Stimulated activated naive CD4-positive, alpha-beta T cell (primary cell): ENCODE results near the gene CHADL.

Experiments used
- DNase-seq, 6 experiments: peaks; one replicate each; lab custom pipeline; 2025; lab: John Stamatoyannopoulos, UW

The CHADL gene

GRCh38 chr22:41256254-41257253 is 15.8 kb upstream of the CHADL start:
- no peak for DNase-seq

GRCh38 chr22:41254230-41254629 is 13.5 kb upstream of the CHADL start:
- no peak for DNase-seq

DNA sequence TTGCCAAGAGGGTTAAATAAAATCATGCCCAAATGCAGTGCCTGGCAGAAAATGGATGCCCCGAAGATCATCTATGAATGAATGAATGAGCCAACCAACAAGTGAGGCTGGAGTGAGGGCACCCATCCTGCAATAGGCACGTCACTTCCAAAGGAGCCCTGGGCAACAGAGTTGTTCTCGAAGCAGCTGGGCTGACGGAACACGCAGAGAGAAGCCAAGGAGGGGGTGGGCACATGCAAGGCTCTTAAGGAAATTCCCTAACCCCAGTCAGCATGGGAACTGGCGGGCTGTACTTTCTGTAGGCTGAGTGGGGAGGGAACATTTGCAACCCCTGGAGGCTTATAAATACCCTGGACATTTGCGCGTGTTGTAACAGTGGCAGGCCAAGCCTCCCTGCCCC is 11.6 kb upstream of the CHADL start:
- no peak for DNase-seq

DNA sequence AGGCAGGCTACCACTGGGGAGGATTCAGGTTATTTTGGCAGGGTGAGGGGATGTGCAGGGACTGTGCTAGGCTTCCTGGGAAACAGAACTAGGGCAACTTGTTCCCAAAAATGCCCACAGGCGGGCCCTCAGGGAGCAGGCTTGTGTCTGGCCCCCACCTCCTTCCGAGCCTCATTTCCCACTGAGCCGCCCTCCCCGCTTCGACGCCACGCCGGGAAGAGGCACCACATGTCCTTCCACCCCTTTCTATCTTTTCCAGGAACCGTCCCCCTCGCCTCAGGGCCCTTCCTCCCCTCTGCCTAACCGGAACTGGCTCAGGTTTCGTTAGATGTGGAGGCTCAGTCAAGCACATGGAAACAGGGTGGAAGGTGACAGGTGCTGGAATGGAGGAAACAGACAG is 9.4 kb upstream of the CHADL start:
- DNase-seq = no peak

DNA sequence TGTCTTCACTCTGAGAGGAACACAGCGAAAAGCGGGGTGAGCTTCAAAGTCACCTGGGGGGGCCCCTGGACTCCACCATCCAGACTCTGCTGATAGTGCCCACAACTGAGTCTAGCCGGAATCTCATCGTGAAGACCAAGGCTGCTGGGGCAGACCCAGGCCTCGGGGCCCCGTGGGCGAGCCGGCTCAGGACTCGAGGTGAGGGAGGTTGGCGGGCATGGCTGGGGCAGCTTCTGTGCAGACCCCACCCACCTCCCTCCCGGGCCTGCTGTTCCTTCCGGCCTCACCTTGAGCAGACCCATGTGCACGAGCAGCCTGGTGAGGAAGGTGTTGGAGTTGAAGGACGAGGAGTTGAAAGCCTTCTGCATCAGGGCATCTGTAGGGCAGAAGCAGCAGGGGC is 8.7 kb upstream of the CHADL start:
- no peak for DNase-seq

GRCh38 chr22:41248758-41249157 is 8.0 kb upstream of the CHADL start:
- DNase-seq = no peak

GRCh38 chr22:41248314-41248713 is 7.6 kb upstream of the CHADL start:
- DNase-seq = no peak

DNA sequence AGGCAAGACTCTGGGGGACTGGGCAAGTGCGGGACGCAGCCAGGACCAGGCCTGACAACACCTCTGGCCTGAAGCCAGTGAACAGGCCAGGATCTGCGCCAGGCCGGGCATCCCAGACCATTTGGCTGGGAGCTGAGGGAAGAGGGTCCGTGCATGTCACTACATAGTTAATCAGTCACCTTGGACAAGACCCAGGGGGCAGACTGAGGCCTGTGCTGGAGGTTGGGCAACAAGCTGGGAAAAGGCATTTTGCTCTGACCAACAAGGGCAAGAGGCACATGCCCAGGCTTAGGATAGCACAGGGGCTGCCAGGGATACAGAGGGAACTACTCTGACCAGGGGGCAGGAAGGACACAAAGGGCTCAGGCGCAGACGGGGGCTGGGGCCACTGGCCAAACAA is 7.0 kb upstream of the CHADL start:
- DNase-seq = no peak

DNA sequence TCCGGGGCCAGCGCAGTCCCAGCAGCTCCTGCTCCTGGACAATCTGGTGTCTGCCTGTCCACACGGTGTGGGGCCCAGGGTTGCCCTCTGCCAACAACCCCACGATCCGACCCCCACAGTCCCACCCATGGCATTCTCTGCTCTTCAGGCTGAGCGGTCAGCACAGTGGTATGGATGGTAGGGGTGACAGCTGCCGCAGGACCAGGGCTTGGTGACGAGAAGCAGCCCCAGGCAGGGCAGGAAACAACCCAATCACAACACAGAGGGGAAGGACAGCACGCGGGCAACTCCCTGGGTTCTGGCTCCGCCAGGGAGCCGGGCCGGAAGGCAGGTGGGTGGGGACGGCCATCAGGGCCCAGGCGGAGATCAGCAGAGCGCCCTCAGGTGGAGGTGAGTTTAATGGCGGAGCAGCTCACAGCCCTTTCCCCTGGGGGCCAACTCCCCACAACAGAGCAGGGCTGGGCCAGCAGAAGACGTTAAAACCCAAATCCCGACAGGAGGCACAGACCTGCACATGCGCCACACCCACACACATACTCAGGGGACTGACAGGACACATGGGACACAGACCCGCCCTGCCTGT is 5.3 kb upstream of the CHADL start:
- no peak for DNase-seq

DNA sequence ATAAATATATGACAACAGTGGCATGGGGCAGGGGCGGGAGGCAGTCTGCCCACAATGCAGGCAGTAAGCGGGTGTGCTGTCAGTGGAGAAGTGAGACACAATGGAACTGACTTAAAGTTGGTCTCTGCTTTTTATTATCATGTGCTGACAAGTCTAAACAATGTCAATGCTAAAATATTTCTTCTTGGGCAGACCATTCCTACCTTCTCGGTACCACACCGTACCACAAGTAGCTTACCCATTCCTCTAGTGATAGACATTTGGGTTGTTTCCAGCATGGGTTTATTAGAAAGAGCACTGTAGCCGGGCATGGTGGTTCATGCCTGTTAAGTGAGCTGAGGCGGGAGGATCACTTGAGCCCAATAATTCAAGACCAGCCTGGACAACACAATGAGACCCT is 2.6 kb upstream of the CHADL start:
- no peak for DNase-seq

DNA sequence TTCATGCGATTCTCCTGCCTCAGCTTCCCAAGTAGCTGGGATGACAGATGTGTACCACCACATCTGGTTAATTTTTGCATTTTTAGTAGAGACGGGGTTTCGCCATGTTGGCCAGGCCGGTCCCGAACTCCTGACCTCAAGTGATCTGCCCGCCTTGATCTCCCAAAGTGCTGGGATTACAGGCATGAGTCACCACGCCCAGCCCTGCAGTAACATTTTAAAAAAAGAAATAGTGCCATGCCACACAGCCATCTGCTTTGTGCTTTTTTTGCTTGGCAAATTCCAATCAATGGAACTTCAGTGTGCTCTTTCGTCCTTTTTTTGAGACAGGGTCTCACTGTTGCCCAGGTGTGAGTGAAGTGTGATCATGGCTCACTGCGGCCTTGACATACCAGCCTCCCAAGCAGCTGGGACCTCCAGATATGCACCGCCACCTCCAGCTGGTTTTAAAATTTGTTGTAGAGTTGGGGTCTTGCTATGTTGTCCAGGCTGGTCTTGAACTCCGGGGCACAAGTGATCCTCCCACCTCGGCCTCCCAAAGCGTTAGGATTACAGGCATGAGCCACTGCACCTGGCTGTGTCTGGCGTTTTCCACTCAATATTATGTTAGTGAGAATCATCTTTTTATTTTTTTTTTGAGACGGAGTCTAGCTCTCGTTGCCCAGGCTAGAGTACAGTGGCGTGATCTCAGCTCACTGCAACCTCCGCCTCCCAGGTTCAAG is 1.8 kb upstream of the CHADL start:
- no peak for DNase-seq

GRCh38 chr22:41241133-41241676 is 474 bp upstream of the CHADL start:
- no peak for DNase-seq

- DNase-seq = no peak
These were observed 1.1 kb downstream of the CHADL start for GRCh38 chr22:41239443-41240128.

- no peak for DNase-seq
These were observed 1.9 kb downstream of the CHADL start for GRCh38 chr22:41238570-41239442.

DNA sequence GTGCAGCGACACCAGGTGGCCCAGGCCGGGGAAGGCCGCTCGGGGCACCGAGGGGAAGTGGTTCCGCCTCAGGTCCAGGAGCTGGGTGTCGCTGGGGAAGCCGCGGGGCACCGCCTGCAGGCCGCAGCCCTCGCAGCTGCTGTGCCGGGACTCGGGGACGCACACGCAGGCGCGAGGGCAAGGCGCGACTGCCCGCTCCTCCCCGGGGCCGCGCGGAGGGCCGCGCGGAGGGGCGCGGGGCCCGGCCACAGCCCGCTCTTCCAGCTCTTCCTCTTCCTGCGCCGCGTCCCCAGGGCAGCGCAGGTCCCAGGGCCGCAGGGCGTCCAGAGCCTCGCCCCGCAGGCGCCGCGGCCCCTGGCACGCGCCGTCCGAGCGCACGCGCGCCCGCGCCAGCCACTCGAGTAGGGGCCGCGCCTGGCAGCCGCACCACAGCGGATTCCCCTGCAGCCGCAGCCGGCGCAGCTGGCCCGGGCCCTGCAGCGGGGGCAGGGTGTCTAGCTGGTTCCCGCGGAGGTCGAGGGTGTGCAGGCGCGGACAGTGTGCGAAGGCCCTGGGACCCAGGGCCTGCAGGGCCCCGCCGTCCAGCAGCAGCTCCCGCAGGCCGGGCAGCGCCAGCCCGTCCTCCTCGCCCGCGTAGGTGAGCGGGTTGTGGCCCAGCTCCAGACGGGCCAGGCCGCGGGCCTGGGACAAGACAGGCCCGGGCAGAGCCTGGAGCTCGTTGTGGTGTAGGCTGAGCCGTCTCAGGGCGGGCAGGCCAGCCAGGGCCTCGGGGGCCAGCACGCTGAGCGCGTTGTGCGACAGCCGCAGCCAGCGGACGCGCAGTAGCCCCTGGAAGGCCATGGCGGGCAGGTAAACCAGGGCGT is 2.8 kb downstream of the CHADL start:
- DNase-seq = peak; percentile 70 to 86 (median 75)

DNA sequence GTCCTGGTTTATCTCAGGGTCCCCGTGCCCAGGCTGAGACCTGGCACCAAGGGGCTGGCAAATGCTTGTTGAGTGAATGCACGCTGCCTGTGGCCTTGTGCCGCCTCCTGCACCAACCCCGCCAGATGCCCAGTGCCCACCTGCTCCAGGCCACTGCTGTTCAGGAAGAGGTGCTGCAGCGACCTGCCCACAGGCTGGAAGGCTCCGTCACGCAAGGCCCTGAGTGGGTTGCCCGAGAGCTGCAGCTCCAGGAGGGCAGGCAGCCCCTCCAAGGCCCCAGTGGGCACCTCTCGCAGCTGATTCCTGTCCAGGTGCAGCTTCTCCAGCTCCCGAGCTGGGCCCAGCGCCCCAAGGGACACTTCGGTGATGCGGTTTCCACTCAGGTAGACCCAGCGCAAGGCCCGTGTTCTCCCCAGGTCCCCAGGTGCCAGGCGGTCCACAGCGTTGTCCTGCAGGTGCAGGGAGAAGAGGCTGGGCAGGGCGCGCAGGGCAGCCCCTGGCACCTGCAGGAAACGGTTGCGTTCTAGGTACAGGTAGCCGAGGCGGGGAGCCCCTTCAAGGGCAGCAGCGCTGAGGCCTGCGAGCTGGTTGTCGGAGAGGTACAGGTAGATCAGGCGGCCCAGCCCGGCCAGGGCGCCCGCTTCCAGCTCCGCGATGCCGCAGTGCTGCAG is 3.6 kb downstream of the CHADL start:
- DNase-seq = no peak

DNA sequence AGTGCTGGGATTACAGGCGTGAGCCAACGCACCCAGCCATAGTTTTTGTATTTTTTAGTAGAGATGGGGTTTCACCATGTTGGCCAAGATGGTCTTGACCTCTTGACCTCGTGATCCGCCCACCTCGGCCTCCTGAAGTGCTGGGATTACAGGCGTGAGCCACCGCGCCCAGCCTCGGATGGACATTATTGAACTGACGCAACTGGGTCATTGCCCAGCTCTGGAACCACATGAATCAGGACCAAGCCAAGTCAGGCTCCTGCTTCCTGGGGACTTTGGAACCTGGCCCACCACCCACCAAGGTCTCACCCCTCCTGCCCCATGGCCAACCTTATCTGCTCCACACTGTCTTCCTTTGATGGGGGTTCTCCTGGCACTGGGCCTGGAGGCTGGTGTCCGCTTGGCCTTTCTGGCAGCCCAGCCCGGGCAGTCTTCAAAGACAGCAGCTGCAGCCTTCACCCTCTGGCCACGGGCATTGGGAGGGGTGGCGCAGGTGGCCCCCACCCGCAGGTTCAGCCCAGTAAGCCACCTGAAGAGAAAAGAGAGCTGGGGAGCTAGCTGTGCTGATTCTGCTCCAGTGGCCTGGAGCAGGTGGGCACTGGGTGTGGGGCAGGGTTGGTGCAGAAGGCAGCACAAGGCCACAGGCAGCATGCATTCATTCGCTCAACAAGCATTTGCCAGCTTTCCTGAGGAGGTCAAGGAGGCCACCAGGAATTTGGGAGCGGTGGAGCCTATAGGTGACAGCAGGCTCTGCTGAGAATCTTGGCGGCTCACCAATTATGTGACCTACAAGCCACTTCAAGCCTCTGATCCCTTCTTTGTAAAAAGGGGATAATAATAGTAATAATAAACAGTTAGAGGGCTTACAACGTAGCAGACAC is 5.7 kb downstream of the CHADL start:
- no peak for DNase-seq

DNA sequence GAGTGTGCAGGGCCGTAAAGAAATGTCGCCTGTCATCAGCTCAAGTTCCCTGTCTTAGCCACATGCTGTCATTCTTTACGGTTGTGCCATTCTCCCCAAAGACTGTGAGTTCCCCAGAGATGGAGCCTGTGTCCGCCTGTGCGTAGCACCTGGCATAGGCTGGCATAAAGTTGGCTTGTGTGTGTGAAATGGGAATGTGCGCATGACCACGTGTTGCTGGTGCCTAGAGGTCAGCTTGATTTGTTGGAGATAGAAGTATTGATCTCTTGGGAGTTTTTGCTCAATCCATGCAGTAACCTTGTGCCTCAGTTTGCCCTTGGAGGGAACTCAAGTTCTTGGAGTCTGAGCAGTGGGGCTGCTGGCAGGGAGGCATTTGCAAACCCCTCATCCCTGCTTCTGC is 9.4 kb downstream of the CHADL start:
- no peak for DNase-seq
